Melanocyte of skin (primary cell): ENCODE results near the gene MYOM1. TPM values are rescaled to one million over a fixed set of nuclear protein-coding genes. Genes with fewer than 3 reads are reported as not detected.

ENCODE experiments used
- small RNA-seq, 2 donors: library from RNA; depleted of rRNA; stranded (forward); fragments of <200 nt; gene quantifications; one replicate each; pipeline ENCODE3, GENCODE V24; 2012
- total RNA-seq, 2 donors: library from RNA; depleted of rRNA; stranded (reverse); fragments of >200 nt; gene quantifications; 2 replicates each; pipeline ENCODE4 v1.2.3, GENCODE V29; 2012

MYOM1 gene
- under 1 TPM; under 0.01 to 0.34 TPM for total RNA-seq

DNA sequence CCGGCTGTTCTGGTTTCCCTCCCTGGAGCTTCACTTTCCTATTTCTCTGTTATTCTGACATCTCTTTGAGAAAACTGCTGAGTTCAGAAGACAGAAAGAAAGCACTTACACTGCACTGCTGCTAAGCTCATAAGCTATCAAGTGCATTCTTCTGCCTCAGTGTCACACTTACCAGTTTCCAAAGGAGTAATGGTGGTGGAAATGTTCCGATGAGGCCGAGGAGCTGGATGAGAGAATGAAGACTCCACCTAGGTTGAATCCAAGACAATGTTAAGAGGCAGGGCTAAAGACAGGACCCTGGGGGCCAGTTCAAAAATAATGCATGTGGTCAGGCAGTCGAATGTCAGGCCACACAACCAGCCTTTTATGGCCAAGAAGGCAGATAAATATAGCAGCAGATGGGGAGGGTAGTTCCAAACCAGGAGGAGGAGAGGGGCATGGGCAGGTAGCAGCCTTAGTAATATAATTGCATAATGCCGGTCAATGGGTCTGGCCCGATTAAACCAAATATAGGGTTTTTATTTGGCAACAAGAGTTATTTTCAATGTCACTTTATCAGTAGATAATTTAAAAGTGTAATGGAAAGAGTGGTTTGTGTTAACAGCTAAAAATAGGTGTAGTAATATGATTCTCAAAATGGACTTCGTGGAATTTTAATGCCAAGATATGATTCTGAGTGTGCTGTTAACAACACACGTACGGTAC, at the start of gene MYOM1:
TSS of gene MYOM1 (minus strand) at position 338 of the 705 bp plus-strand sequence. CDS start 4,745 bp downstream, outside the sequence.

GRCh38 chr18:3261373-3262233, 41.8 kb upstream of the MYOM1 start, which contains the start of gene MYL12B:
Gene MYL12B, plus strand, starts transcription at chr18:3262133. Its CDS starts 10,766 bp downstream, at chr18:3272899.

GRCh38 chr18:3247240-3248061, 27.7 kb upstream of the MYOM1 start, which contains the start of gene MYL12A:
Gene MYL12A, plus strand, starts transcription at chr18:3247801. Its CDS starts 5,447 bp downstream, at chr18:3253248.

Small RNA genes within 50 kb of the gene (small RNA-seq; reads per million reads assigned to genes)
- 0.13 to 0.81 reads per million in 2 donors for gene RF00156
- 0 to 0.09 reads per million in 2 donors for gene RNU7-25P

Other genes starting within 250 kb of the MYOM1 start
- gene LPIN2, start 206.8 kb downstream of the MYOM1 start, total RNA-seq = 10 to 100 TPM in 1 of 2 donors, 1 to 10 TPM in 1; 8.0 to 12.4 TPM
- gene MYL12A, start 27.8 kb upstream of the MYOM1 start, total RNA-seq = 100 to 1,000 TPM; 414 to 707 TPM
- gene MYL12B, start 42.2 kb upstream of the MYOM1 start, total RNA-seq = 100 to 1,000 TPM; 237 to 262 TPM
- gene TGIF1, start 230.2 kb upstream of the MYOM1 start, total RNA-seq = 100 to 1,000 TPM in 1 of 2 donors, 10 to 100 TPM in 1; 88.8 to 221 TPM